ELR (cell line): Measurements from ENCODE around the gene TBCD.
A peak's percentile ranks its signal among the peaks of the same experiment; 100 is the strongest.

Source experiments
- DNase-seq: peaks from one replicate; pipeline ENCODE4 v3.0.0-alpha.2; 2015; ENCODE audit warnings: low read depth

TBCD gene

DNA sequence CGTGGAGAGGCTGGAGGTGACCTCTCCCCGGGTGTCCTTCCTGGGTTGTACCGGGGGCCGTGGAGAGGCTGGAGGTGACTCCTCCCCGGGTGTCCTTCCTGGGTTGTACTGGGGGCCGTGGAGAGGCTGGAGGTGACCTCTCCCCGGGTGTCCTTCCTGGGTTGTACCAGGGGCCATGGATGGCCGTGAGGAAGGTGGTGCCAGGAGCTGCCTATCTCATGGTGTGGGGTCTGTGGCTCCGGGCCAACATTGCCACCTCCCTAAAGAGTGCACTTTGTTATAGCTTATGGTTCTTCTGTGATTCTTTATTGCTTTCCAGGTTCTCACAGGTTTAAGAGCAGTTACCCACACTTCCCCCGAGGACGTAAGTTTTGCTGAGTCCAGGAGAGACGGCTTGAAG is 174.2 kb downstream of the TBCD start:
- no peak for DNase-seq

DNA sequence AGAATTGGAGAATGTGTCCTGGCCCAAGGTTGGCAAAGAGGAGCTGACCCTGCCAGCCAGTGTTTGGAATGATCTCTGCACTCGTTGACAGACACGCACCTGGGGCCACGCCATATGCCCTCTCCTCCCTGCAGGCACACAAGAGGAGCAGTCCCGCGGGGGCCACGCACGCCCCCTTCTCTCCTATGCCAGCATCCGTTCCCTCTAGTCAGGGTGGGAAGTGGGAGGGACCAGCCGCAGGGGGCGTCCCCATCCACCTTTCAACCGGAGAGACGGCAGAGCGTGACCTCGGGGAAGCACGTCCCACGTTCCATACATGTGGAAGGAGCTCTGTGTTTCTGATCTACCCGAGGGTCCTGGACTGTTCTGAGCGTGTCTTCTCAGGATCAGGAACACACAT is 174.9 kb downstream of the TBCD start:
- no peak for DNase-seq

DNA sequence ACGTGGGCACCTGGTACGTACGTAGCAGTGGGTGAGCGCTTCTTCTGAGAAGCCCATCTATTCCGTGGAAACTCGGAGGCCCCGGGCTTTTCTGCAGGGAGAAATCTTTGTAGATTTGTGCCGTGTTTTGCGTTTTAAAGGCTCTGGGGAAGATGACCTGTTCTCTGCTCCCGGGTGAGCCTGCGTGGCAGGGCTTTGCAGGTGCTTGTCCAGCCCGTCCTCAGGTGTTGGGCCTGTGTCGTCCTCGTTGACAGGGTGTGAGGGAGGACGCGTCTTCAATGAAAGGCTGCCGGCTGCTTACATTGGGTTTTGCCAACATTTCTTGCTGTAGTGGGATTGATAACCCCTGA is 175.4 kb downstream of the TBCD start:
- DNase-seq = no peak

DNA sequence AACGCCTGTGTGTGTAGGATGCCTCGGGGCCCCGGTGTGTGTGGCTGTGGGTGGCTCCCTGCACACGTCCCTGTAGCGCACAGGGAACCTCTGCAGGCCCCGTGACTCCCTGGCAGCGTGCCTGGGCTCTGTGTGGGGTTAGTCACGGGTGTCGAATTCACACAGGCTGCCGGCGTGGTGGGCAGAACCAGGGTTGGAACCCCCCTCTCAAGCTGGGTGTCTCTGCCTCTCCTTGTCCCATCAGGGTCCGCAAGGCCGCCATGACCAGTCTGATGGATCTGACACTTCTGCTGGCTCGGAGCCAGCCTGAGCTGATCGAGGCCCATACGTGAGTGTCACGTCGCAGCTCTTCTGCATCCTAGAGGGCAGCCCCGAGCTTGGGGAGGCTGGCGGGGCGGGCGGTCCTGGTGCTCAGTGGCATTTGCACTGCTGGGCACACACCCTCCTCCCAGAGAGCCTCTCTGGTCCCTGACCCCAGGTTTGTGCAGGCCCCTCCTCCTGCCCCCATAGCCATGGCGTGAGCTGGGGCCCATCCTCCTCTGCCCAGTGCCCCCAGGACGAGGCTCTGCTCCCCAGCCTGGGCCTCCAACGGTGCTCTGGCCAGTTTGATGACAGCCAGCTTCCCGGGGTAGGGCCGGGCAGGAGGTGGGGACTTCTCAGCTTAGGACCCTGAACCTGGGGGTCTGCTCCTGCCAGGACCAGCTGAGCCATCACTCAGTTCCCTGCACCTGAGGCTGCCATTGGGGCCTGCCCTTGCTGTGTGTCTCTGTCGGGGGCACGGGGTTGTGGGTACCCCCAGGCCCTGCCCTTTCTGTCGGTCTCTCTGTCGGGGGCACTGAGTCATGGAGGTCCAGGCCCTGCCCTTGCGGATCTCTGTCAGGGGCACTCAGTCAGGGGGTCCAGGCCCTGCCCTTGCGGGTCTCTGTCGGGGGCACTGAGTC is 176.1 kb downstream of the TBCD start:
- no peak for DNase-seq

DNA sequence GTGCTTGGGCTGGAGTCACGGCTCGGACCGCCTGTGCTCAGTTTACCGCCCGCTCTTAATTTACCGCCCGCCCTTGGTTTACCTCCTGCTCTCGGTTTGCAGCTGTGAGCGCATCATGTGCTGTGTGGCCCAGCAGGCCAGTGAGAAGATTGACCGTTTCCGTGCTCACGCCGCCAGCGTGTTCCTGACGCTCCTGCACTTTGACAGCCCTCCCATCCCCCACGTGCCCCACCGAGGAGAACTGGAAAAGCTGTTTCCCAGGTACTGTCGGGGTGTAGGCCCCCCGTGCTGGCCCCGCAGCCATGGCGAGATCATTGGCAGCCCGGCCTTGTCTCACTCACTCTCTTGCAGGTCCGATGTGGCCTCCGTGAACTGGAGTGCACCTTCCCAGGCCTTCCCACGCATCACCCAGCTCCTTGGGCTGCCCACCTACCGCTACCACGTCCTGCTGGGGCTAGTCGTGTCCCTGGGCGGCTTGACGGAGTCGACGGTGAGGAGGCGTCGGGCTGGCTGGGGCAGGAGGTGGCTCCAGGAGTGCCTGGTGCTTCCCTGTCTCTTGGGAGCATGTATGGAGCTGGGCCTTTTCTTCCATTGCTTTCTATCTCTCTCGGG is 177.3 kb downstream of the TBCD start:
- DNase-seq = no peak

DNA sequence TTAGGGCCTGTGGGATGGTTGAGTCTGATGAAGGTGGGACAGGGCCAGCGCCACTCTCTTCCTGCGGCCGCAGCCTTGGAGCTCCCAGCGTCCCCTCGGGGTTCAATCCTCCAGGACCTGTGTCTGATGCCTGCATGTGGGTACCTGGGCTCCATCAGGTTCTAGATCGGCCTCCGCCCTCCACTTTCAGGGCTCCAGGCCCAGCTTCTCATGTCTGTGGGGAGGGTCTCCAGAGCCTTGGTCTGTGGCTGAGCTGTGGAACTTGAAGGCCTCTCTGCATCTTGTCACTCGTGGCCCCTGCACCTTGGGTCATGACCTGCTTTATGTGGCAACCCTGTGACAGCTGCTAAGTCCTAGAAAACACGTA is 177.8 kb downstream of the TBCD start:
- no peak for DNase-seq

DNA sequence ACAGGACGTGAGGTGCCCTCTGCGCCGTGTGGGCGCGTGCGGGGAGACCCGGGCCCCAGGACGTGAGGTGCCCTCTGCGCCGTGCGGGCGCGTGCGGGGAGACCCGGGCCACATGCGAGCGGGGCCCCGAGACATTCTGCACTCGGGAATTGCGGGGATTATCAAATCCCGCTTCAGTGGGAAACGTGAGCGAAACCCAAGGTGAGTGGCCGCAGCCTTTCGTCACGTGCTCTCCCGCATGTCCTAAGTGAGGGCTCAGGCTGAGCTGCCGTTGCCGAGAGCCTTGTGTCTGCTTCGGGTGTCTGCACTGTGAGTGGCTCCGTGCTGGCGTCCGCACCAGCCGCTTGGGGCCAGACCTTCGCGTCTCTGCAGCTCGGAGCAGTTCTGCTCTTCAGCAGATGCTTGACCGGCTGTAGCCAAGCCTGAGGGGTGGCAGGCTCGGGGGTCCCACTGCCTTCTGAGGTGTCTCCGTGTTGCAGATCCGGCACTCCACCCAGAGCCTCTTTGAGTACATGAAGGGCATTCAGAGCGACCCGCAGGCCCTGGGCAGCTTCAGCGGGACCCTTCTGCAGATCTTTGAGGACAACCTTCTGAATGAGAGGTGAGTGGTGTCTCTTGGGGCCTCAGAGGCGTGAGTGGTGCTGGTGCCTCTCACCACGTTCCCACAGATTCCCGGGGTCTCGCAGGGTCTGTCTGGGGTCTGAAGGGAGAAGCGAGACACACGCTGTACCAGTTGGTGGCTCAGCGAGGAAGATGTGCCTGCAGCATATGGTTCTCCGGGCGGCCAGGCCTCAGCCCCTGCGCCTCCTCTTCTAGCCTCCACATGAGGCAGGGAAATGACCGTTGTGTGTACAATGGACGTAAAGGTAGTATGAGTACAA is 178.4 kb downstream of the TBCD start:
- DNase-seq = no peak

DNA sequence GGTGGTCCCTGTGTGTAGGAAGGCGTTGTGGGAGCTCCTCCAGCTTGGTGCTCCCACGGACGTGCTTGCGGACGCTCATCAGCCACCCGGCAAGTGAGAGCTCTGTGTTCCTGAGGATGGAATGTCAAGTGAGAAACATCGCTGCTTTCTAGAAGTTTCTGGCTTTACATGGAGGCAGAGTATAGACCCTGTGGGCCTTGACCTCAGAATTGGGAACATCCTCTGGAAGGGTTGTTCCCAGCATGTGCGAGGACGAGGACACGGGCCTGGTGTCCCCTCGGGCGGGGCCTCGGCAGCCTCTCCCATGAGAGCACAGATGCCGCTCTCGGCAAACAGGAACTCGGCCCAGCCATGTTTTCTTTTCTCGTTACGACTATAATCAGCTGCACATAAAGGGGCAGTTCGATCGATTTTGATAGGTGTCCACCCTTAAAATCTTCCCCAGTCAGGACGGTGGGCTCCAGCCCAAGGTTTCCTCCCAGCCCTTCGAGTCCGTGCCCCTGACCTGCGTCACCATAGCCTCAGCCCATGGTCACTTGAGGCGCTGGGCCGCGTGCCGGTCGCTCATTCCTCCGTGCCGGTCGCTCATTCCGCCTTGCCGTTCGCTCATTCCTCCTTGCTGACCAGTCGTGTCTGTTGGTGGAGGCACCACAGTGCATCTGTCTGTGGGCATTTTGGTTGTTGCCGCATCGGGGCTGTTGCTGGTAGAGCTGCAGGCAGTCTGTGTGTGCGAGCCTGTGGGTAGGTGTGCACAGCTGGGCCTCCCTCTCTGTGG is 179.2 kb downstream of the TBCD start:
- DNase-seq = no peak

DNA sequence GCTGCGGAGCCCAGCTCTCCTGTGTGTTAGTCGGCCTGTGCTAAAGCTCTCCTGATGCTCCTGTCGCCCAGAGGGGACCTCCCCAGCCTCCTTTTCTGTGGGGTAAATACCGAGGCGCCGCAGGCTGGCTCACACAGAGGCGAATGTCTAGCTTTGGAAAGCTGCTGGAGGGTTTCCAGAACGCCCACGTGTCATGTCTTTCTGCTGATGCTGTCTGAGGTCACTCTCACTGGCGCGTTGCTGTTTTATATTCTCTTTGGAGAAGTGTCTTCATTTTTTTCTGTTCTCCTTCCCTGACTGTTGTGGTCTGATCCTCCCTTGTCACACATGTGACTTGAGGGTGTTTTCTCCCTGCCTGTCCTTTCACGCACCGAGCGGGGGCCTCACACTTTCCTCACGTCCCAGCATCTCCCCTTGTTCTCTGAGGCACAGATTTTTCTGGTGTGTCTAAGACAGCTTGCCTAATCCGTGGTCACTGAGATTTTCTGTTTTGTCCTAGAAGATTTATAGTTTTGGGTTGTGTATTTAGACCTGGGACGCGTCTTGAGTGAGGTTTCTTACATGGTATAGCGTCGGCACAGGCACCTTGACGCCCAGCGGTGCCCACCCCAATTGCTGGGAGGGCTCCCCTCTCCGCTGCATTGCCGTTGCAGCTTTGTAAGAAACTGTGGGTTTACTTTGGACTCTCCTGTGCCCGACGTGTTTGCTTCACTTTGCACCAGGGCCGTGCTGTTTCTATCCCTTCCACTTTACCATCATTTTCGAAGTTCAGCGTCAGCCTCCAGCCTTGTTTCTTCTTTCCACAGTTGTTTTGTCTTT is 180.0 kb downstream of the TBCD start:
- DNase-seq = peak; percentile 96

DNA sequence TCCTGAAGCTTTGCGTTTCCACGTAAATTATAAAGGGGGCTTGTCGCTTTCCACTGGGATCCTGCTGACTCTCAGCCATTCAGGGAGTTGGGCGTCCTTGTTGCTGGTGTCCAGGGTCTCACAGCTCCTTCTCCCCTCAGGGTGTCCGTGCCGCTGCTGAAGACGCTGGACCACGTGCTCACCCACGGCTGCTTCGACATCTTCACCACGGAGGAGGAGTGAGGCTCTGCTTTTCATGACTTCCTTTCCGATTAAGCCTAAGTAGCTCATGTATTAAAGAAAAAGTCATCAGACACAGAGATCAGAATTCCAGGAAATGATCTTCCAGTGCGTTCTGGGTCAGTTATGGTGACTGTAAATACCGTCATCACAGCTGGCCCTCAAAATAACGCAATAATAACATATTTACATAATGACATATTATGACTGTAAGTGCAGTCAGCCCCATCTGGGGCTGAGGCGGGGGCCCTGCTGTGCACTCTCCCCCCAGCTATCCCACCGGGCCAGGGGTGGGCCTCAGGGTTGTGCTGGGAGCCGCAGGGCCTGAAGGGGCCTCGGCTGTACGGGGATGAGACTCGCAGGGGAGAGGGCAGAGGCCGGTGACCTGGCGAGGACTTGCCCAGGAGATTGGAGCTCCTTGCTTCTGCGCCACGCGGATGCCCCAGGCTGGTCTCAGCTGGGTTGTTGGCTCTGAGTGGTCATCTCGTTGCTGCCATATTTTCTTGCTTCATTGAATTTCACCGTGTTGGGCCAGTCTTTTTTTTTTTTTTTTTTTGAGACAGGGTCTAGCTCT is 180.8 kb downstream of the TBCD start:
- DNase-seq = peak; percentile 90

DNA sequence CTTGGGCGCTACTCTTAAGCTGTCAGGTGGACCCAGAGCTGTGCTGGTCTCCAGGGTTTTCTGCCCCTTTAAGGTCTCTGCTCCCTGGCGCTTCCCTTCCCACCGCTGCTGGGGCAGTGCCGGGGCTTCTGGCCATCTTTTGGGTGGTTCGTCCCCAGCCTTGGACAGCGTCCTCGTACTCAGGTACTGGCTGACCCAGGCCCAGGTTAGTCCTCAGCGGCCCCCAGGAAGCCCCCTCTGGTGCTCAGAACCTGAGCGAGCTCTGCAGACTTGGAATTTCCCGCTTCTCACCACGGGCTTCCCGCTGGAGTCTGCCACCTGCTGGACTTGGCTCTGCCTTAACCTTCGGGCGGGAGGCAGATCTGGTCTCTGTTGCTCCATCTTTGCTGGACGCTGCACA is 182.0 kb downstream of the TBCD start:
- no peak for DNase-seq

DNA sequence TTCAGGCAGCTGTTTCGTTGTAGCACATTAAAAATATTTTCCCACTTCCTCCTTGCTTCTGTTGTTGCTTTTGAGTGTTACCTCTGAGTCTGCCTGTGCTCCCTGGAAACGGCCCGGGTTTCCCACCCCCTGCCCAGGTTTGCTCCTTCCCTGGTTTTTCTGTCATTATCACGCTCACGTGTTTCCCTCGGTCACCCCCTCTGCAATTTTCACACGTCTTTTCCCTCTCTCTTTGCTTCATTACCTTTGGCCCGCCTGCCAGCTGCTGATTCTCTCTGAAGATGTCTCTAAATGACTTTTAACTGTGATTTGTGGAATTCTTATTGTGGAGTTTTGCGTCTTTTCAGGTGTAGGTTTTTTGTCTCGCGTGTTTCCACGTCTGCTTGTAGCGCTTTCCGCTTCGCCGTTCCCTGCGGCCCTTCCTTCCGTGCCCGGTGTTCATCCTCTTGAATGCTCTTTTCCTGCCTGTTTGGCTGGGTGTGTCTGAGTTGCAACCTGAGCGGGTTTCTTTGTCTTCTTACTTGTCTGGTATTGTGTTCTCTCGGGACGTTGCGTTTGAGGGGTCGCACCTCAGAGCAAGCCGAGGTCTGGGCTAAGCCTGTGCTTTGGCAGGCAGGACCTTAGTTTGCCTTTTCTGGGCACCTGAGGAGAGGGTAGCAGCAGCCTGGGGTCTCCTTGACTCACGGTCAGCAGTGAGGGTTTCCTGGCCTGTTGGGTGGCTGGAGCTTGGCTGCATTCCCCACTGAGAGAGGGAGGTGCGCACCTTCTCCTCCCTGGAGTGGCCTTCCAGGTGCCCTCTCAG is 184.3 kb downstream of the TBCD start:
- DNase-seq = no peak

DNA sequence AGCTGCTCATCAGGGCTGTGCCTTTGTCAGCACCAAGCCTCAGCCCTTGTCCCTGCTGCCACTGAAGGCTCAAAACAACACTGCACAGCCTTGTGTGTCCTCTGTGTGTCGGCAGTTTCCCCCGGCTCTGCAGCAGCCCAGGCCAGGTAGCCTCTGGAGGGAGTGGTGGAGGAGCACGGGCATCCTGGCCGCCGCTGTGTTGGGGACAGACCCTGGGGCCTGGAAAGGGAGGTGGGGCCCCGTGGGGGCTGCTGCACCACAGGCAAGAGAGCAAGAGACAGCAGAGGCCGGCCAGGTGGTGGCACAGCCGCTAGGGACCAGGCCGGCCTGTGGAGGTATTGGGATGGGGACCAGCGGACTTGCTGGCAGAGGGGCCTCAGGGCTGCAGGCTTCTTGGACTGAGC is 184.9 kb downstream of the TBCD start:
- DNase-seq = no peak

DNA sequence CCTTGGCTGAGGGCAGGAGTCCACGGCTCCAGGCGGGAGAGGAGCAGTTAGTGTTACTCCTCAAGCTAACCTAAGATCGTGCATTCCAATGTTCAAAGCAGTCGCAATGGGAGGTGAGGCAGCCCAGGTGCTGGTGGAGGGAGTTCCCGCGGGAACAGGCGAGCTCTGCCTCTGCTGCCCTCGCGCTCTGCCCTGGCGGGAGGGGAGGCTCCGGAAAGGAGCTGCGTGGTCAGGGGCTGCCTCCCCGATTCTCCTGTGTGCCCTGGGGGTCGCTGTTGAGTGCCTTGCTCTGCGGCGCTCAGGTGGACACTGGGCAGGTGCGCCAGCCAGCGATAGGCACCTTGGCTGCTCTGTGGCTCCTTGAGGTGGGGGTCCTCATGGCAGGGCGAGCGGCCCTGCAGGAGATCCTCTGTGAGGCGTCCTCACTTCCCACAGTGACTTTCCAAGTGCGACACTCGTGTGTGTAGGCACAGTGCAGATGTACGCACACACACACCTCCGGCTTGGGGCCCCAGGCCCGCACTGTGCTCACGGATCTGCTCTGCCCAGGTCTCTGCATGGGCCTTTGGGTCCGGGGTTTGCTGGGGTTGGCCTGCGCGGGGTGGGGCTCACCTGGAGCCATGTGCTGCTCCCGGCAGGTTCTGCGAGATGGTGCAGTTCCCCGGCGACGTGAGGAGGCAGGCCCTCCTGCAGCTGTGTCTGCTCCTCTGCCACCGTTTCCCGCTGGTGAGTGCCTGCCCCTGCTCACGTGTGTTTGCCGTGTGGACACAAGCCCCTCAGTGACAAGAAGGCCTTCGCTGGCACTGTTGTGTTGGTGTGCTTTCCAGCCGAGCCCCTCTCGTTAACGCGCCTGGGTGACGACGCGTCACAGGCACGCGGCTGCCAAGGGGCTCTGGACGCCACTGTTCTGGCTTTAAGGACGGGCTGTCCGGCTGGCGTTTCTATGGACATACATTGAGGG is 185.8 kb downstream of the TBCD start:
- no peak for DNase-seq

DNA sequence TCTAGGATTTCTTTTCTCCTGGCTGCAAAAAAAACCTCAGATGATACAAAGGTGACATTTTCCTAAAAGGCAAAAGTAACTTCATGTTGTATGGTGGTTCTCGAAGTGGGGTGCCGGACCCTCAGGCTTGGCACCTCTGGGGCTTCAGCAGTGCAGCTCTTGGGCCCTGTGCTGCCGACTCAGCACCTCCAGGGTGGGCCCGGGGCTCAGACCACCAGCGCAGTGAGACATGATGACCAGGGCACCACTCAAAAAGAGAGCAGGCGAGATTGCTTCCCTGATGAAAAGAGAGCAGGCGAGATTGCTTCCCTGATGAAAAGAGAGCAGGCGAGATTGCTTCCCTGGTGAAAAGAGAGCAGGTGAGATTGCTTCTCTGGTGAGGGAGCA is 186.6 kb downstream of the TBCD start:
- DNase-seq = no peak

DNA sequence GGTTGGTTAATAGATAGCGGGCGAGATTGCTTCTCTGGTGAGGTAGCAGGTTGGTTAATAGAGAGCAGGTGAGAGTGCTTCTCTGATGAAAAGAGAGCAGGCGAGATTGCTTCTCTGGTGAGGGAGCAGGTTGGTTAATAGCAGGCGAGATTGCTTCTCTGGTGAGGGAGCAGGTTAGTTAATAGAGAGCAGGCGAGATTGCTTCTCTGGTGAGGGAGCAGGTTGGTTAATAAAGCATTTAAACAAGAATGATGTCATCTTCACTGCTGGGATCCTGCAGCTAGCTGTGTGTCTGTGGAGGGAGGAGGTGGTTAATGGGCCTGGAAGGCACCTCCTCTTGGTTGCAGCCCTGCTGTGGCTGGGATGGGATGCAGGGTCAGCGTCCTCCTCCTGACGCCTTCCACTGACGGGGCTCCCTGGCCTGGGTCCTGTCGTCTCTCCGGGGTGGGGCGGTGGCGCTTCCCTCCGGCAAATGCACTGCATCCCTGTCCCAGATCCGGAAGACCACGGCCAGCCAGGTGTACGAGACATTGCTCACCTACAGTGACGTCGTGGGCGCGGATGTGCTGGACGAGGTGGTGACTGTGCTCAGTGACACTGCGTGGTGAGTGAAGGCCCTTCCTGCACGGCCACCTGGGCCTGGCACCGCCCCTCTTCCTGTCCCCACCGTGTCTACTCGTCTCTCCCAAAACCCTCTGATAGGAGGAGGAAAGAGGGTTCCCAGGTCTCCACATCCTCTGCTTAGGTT is 187.2 kb downstream of the TBCD start:
- no peak for DNase-seq

DNA sequence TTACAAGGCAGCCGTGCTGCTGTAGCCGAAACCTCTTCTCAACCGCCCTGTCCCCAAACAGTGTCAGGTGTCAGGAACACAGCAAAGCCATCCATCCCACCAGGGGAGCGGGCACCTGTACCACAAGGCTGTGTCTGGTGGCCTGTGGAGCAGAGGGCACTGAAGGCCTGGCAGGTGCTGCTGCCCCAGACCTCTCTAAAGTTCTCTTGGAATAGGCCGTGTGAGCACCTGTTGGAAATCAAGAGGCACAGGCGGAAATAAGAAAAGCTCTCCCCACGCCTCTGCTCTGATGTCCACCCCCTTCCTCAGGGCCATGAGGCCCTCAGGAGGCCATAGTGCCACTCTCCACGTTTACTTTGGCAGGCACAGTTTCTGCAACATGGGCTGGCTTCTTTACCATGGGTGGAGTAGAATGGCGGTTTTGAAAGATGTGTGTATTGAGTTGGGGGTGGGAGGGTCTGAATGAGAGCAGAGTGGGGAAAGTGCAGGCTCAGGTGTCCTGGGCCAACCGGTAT is 187.8 kb downstream of the TBCD start:
- no peak for DNase-seq
